ENCODE data around the gene CDH22.

The CDH22 gene

GRCh38 chr20:46169245-46170171 lies 138.8 kb downstream of the CDH22 start:
- Histone ChIP-seq H3K9me3 (ENCODE audit: control insufficient read depth in 1 of 2, low read length in 2 of 2) (peaks cover 0 to 4% of the 10 kb centered on the region in 2 donors), H3K4me3 (ENCODE audit: low read depth in 1 of 2, low read length in 2 of 2) (no peak overlapping the region), H3K36me3 (ENCODE audit: control insufficient read depth in 1 of 2, insufficient read depth in 2 of 2, low read length in 2 of 2) (no peaks in the 10 kb centered on the region), H3K4me1 (ENCODE audit: control insufficient read depth in 1 of 2, insufficient read depth in 2 of 2, low read length in 2 of 2) (no peaks in the 10 kb centered on the region), H3K27me3 (ENCODE audit: low read depth, low read length) (peaks cover 31% of the 10 kb centered on the region), H3K27ac (ENCODE audit: low read length) (no peak overlapping the region)

GRCh38 chr20:46168438-46168837 lies 139.9 kb downstream of the CDH22 start:
- no peaks in the 10 kb centered on the region for H3K4me1 ChIP-seq (ENCODE audit: control insufficient read depth in 1 of 2, insufficient read depth in 2 of 2, low read length in 2 of 2)
- peaks cover 21% of the 10 kb centered on the region for H3K27me3 ChIP-seq (ENCODE audit: low read depth, low read length)
- H3K9me3 ChIP-seq (ENCODE audit: control insufficient read depth in 1 of 2, low read length in 2 of 2), result peaks cover 0 to 4% of the 10 kb centered on the region in 2 donors
- H3K27ac ChIP-seq (ENCODE audit: low read length), result no peak overlapping the region
- no peak overlapping the region for H3K4me3 ChIP-seq (ENCODE audit: low read depth in 1 of 2, low read length in 2 of 2)
- no peaks in the 10 kb centered on the region for H3K36me3 ChIP-seq (ENCODE audit: control insufficient read depth in 1 of 2, insufficient read depth in 2 of 2, low read length in 2 of 2)

GRCh38 chr20:46167080-46167479 lies 141.2 kb downstream of the CDH22 start:
- no peak overlapping the region for H3K27ac ChIP-seq (ENCODE audit: low read length)
- H3K36me3 ChIP-seq (ENCODE audit: control insufficient read depth in 1 of 2, insufficient read depth in 2 of 2, low read length in 2 of 2), result no peaks in the 10 kb centered on the region
- peaks cover 0 to 4% of the 10 kb centered on the region in 2 donors for H3K9me3 ChIP-seq (ENCODE audit: control insufficient read depth in 1 of 2, low read length in 2 of 2)
- no peaks in the 10 kb centered on the region for H3K4me1 ChIP-seq (ENCODE audit: control insufficient read depth in 1 of 2, insufficient read depth in 2 of 2, low read length in 2 of 2)
- H3K27me3 ChIP-seq (ENCODE audit: low read depth, low read length), result peaks cover 7% of the 10 kb centered on the region
- H3K4me3 ChIP-seq (ENCODE audit: low read depth in 1 of 2, low read length in 2 of 2), result no peak overlapping the region

GRCh38 chr20:46164254-46164653 lies 144.0 kb downstream of the CDH22 start:
- no peak overlapping the region for H3K4me3 ChIP-seq (ENCODE audit: low read depth in 1 of 2, low read length in 2 of 2)
- H3K27ac ChIP-seq (ENCODE audit: low read length), result no peak overlapping the region
- H3K27me3 ChIP-seq (ENCODE audit: low read depth, low read length), result no peaks in the 10 kb centered on the region
- H3K4me1 ChIP-seq (ENCODE audit: control insufficient read depth in 1 of 2, insufficient read depth in 2 of 2, low read length in 2 of 2), result no peaks in the 10 kb centered on the region
- H3K36me3 ChIP-seq (ENCODE audit: control insufficient read depth in 1 of 2, insufficient read depth in 2 of 2, low read length in 2 of 2), result no peaks in the 10 kb centered on the region
- peaks cover 0 to 4% of the 10 kb centered on the region in 2 donors for H3K9me3 ChIP-seq (ENCODE audit: control insufficient read depth in 1 of 2, low read length in 2 of 2)

- H3K27ac ChIP-seq (ENCODE audit: low read length), result no peak overlapping the region
- no peak overlapping the region for H3K4me3 ChIP-seq (ENCODE audit: low read depth in 1 of 2, low read length in 2 of 2)
- H3K36me3 ChIP-seq (ENCODE audit: control insufficient read depth in 1 of 2, insufficient read depth in 2 of 2, low read length in 2 of 2), result no peaks in the 10 kb centered on the region
- H3K27me3 ChIP-seq (ENCODE audit: low read depth, low read length), result no peaks in the 10 kb centered on the region
- peaks cover 0 to under 1% of the 10 kb centered on the region in 2 donors for H3K9me3 ChIP-seq (ENCODE audit: control insufficient read depth in 1 of 2, low read length in 2 of 2)
- no peaks in the 10 kb centered on the region for H3K4me1 ChIP-seq (ENCODE audit: control insufficient read depth in 1 of 2, insufficient read depth in 2 of 2, low read length in 2 of 2)
Observed at GRCh38 chr20:46161921-46162320, 146.4 kb downstream of the CDH22 start.

- Histone ChIP-seq H3K36me3 (ENCODE audit: control insufficient read depth in 1 of 2, insufficient read depth in 2 of 2, low read length in 2 of 2) (no peaks in the 10 kb centered on the region), H3K27ac (ENCODE audit: low read length) (no peak overlapping the region), H3K4me1 (ENCODE audit: control insufficient read depth in 1 of 2, insufficient read depth in 2 of 2, low read length in 2 of 2) (no peaks in the 10 kb centered on the region), H3K9me3 (ENCODE audit: control insufficient read depth in 1 of 2, low read length in 2 of 2) (no peaks in the 10 kb centered on the region), H3K27me3 (ENCODE audit: low read depth, low read length) (no peaks in the 10 kb centered on the region), H3K4me3 (ENCODE audit: low read depth in 1 of 2, low read length in 2 of 2) (no peak overlapping the region)
Observed at GRCh38 chr20:46160661-46161060, 147.6 kb downstream of the CDH22 start.

- Histone ChIP-seq H3K27ac (ENCODE audit: low read length) (no peak overlapping the region), H3K36me3 (ENCODE audit: control insufficient read depth in 1 of 2, insufficient read depth in 2 of 2, low read length in 2 of 2) (no peaks in the 10 kb centered on the region), H3K4me3 (ENCODE audit: low read depth in 1 of 2, low read length in 2 of 2) (no peak overlapping the region), H3K27me3 (ENCODE audit: low read depth, low read length) (no peaks in the 10 kb centered on the region), H3K9me3 (ENCODE audit: control insufficient read depth in 1 of 2, low read length in 2 of 2) (no peaks in the 10 kb centered on the region), H3K4me1 (ENCODE audit: control insufficient read depth in 1 of 2, insufficient read depth in 2 of 2, low read length in 2 of 2) (no peaks in the 10 kb centered on the region)
Observed at GRCh38 chr20:46159101-46159897, 149.0 kb downstream of the CDH22 start.

- no peaks in the 10 kb centered on the region for H3K27me3 ChIP-seq (ENCODE audit: low read depth, low read length)
Observed at GRCh38 chr20:46158476-46158987, 149.8 kb downstream of the CDH22 start.

GRCh38 chr20:46157625-46158024 lies 150.7 kb downstream of the CDH22 start:
- Histone ChIP-seq H3K27me3 (ENCODE audit: low read depth, low read length) (no peaks in the 10 kb centered on the region), H3K36me3 (ENCODE audit: control insufficient read depth in 1 of 2, insufficient read depth in 2 of 2, low read length in 2 of 2) (no peaks in the 10 kb centered on the region), H3K9me3 (ENCODE audit: control insufficient read depth in 1 of 2, low read length in 2 of 2) (no peaks in the 10 kb centered on the region), H3K4me3 (ENCODE audit: low read depth in 1 of 2, low read length in 2 of 2) (no peak overlapping the region), H3K4me1 (ENCODE audit: control insufficient read depth in 1 of 2, insufficient read depth in 2 of 2, low read length in 2 of 2) (no peaks in the 10 kb centered on the region), H3K27ac (ENCODE audit: low read length) (no peak overlapping the region)

More at GRCh38 chr20:46158476-46158987, 149.8 kb downstream of the CDH22 start:
- Histone ChIP-seq H3K9me3 (ENCODE audit: control insufficient read depth in 1 of 2, low read length in 2 of 2) (no peaks in the 10 kb centered on the region), H3K27ac (ENCODE audit: low read length) (no peak overlapping the region), H3K4me1 (ENCODE audit: control insufficient read depth in 1 of 2, insufficient read depth in 2 of 2, low read length in 2 of 2) (no peaks in the 10 kb centered on the region), H3K4me3 (ENCODE audit: low read depth in 1 of 2, low read length in 2 of 2) (no peak overlapping the region), H3K36me3 (ENCODE audit: control insufficient read depth in 1 of 2, insufficient read depth in 2 of 2, low read length in 2 of 2) (no peaks in the 10 kb centered on the region)

GRCh38 chr20:46157076-46157592 lies 151.2 kb downstream of the CDH22 start:
- Histone ChIP-seq H3K36me3 (ENCODE audit: control insufficient read depth in 1 of 2, insufficient read depth in 2 of 2, low read length in 2 of 2) (no peaks in the 10 kb centered on the region), H3K9me3 (ENCODE audit: control insufficient read depth in 1 of 2, low read length in 2 of 2) (no peaks in the 10 kb centered on the region), H3K4me3 (ENCODE audit: low read depth in 1 of 2, low read length in 2 of 2) (no peak overlapping the region), H3K4me1 (ENCODE audit: control insufficient read depth in 1 of 2, insufficient read depth in 2 of 2, low read length in 2 of 2) (no peaks in the 10 kb centered on the region), H3K27ac (ENCODE audit: low read length) (no peak overlapping the region), H3K27me3 (ENCODE audit: low read depth, low read length) (no peaks in the 10 kb centered on the region)

- Histone ChIP-seq H3K27me3 (ENCODE audit: low read depth, low read length) (no peaks in the 10 kb centered on the region), H3K9me3 (ENCODE audit: control insufficient read depth in 1 of 2, low read length in 2 of 2) (no peaks in the 10 kb centered on the region), H3K27ac (ENCODE audit: low read length) (no peak overlapping the region), H3K36me3 (ENCODE audit: control insufficient read depth in 1 of 2, insufficient read depth in 2 of 2, low read length in 2 of 2) (no peaks in the 10 kb centered on the region), H3K4me1 (ENCODE audit: control insufficient read depth in 1 of 2, insufficient read depth in 2 of 2, low read length in 2 of 2) (no peaks in the 10 kb centered on the region), H3K4me3 (ENCODE audit: low read depth in 1 of 2, low read length in 2 of 2) (no peak overlapping the region)
Observed at GRCh38 chr20:46156065-46156464, 152.2 kb downstream of the CDH22 start.

Measured in muscle layer of duodenum (tissue), 2 donors.